ENCODE measurements around the gene OPN3. TPM values are rescaled to one million over a fixed set of nuclear protein-coding genes. Genes with fewer than 3 reads are reported as not detected.

OPN3 gene
- total RNA-seq, 4 donors from 2014 or later: 4.6 to 9.6 (median 5.8) TPM

GRCh38 chr1:241631674-241632073 lies 8.5 kb downstream of the OPN3 start:
- intact Hi-C loops (cut with DNase I; ENCODE audit: low total_unique reads): no loop called here

GRCh38 chr1:241630899-241631298 lies 9.3 kb downstream of the OPN3 start:
- H3K9me3 ChIP-seq: no peaks in the 10 kb centered on the region
- in situ Hi-C loops (cut with MboI; ENCODE audit: low sequenced_read_pairs in 4 of 4) (loop anchor here in 3 of 4 donors (10.0 to 25.0 kb wide), 2 partner anchors 106 to 206 kb away; partner anchors contain the start of gene EXO1 (in 2 of the 3)), intact Hi-C loops (cut with DNase I; ENCODE audit: low total_unique reads) (no loop called here)
- H3K4me1 ChIP-seq: peaks cover 5% of the 10 kb centered on the region in 2 donors
- no peaks in the 10 kb centered on the region for H3K36me3 ChIP-seq
- no peak overlapping the region for H3K27ac ChIP-seq
- TF ChIP-seq POLR2A (IDR thresholded peaks at IDR 0.05) (no peak), CTCF (IDR thresholded peaks at IDR 0.05 in 4 of 5, conservative IDR thresholded peaks at IDR 0.05 in 1 of 5) (no peak)
- DNase-seq (no peak), ATAC-seq (no peak)
- H3K27me3 ChIP-seq: no peaks in the 10 kb centered on the region
- no peak overlapping the region for H3K4me3 ChIP-seq

More at GRCh38 chr1:241631674-241632073, 8.5 kb downstream of the OPN3 start:
- in situ Hi-C loops (cut with MboI; ENCODE audit: low sequenced_read_pairs in 4 of 4): loop anchor here in 3 of 4 donors (10.0 to 25.0 kb wide), 2 partner anchors 107 to 206 kb away; partner anchors contain the start of gene EXO1 (in 2 of the 3)
- no peak overlapping the region for H3K27ac ChIP-seq
- DNase-seq (no peak), ATAC-seq (no peak)
- H3K4me1 ChIP-seq: peaks cover 5% of the 10 kb centered on the region in 2 donors
- H3K27me3 ChIP-seq: no peaks in the 10 kb centered on the region
- no peaks in the 10 kb centered on the region for H3K9me3 ChIP-seq
- TF ChIP-seq POLR2A (IDR thresholded peaks at IDR 0.05) (no peak), CTCF (IDR thresholded peaks at IDR 0.05 in 4 of 5, conservative IDR thresholded peaks at IDR 0.05 in 1 of 5) (no peak)
- H3K36me3 ChIP-seq: no peaks in the 10 kb centered on the region
- H3K4me3 ChIP-seq: no peak overlapping the region

GRCh38 chr1:241630476-241630875 lies 9.7 kb downstream of the OPN3 start:
- in situ Hi-C loops (cut with MboI; ENCODE audit: low sequenced_read_pairs in 4 of 4): loop anchor here in 3 of 4 donors (10.0 to 25.0 kb wide), 2 partner anchors 106 to 207 kb away; partner anchors contain the start of gene EXO1 (in 2 of the 3)
- H3K4me3 ChIP-seq: no peak overlapping the region
- no peaks in the 10 kb centered on the region for H3K36me3 ChIP-seq
- no peak for ATAC-seq
- intact Hi-C loops (cut with DNase I; ENCODE audit: low total_unique reads): no loop called here
- no peaks in the 10 kb centered on the region for H3K9me3 ChIP-seq
- no peak overlapping the region for H3K27ac ChIP-seq
- no peaks in the 10 kb centered on the region for H3K27me3 ChIP-seq
- no peak for DNase-seq
- TF ChIP-seq CTCF (IDR thresholded peaks at IDR 0.05 in 4 of 5, conservative IDR thresholded peaks at IDR 0.05 in 1 of 5): no peak
- no peak for TF ChIP-seq POLR2A (IDR thresholded peaks at IDR 0.05)
- H3K4me1 ChIP-seq: peaks cover 5% of the 10 kb centered on the region in 2 donors

- in situ Hi-C loops (cut with MboI; ENCODE audit: low sequenced_read_pairs in 4 of 4) (loop anchor here in 3 of 4 donors (10.0 to 25.0 kb wide), 2 partner anchors 105 to 207 kb away; partner anchors contain the start of gene EXO1 (in 2 of the 3)), intact Hi-C loops (cut with DNase I; ENCODE audit: low total_unique reads) (no loop called here)
- DNase-seq (no peak), ATAC-seq (no peak)
- H3K36me3 ChIP-seq: no peaks in the 10 kb centered on the region
- no peak for TF ChIP-seq POLR2A (IDR thresholded peaks at IDR 0.05)
- TF ChIP-seq CTCF (IDR thresholded peaks at IDR 0.05 in 4 of 5, conservative IDR thresholded peaks at IDR 0.05 in 1 of 5): no peak
- no peaks in the 10 kb centered on the region for H3K27me3 ChIP-seq
- H3K9me3 ChIP-seq: no peaks in the 10 kb centered on the region
- peaks cover 5% of the 10 kb centered on the region in 2 donors for H3K4me1 ChIP-seq
- H3K4me3 ChIP-seq: no peak overlapping the region
- no peak overlapping the region for H3K27ac ChIP-seq
These were observed 10.2 kb downstream of the OPN3 start for GRCh38 chr1:241630005-241630404.
